HG02610 (cell line): ENCODE data around the gene PATE1.

ENCODE experiments used
- ATAC-seq: cut with Tn5 transposase; IDR thresholded peaks from one replicate; pipeline ENCODE4 v1.9.1; 2021; ENCODE audit warnings: mild to moderate bottlenecking, moderate library complexity; ENCODE audit not compliant: unreplicated experiment

The PATE1 gene

GRCh38 chr11:125787827-125788226, 41.7 kb downstream of the PATE1 start, which contains the start of gene PATE3:
TSS of gene PATE3 (plus strand) at chr11:125788127. CDS start at chr11:125788152, 25 bp downstream.
- no peak for ATAC-seq

GRCh38 chr11:125790825-125791224, 44.7 kb downstream of the PATE1 start:
- no peak for ATAC-seq

- ATAC-seq, result no peak
Observed at GRCh38 chr11:125797641-125798040, 51.6 kb downstream of the PATE1 start.
